ENCODE results near the gene FOXO1.

Gene FOXO1

DNA sequence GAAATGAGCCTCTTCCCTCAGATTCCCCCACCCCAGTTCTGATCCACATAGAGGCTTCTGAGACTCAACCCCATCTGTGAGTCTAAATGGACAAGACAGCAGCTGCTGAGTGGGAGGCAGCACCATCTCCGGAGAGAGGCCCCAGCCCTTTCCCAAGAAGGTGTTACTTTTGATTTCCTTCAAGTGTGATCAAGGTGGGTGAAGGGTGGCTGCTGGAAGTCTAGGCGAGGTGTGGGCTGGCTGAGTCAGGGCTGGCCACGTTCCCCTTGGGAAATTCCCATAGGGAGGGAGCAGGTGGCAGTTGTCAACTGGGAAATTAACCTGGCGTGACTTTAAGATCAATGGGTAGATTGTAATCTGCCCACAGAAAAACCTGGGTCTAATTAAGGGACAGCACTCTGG, 148.0 kb downstream of the FOXO1 start:
- no peaks in the 10 kb centered on the region for H3K9me3 ChIP-seq (ENCODE audit: control insufficient read depth, low read length)
- H2AK5ac ChIP-seq (ENCODE audit: low read length, severe bottlenecking) = no peak overlapping the region
- H2AFZ ChIP-seq (ENCODE audit: low read depth, low read length) = no peak overlapping the region
- H3K4me1 ChIP-seq (ENCODE audit: control insufficient read depth, insufficient read depth, low read depth, low read length) = no peaks in the 10 kb centered on the region
- peak overlapping the region; percentile 8 for H2BK15ac ChIP-seq (ENCODE audit: low read depth, poor library complexity, severe bottlenecking)
- no peak overlapping the region for H2BK120ac ChIP-seq (ENCODE audit: low read depth, low read length)
- no peak overlapping the region for H3K18ac ChIP-seq (ENCODE audit: low read depth in 1 of 2, low read length in 2 of 2)
- no peak overlapping the region for H2BK12ac ChIP-seq (ENCODE audit: low read length in 2 of 2)
- no peak overlapping the region for H3K27ac ChIP-seq (ENCODE audit: low read length, poor library complexity, severe bottlenecking)
- H3K23ac ChIP-seq (ENCODE audit: low read length in 2 of 2) = no peak overlapping the region
- no peaks in the 10 kb centered on the region for H3K79me1 ChIP-seq (replicated peaks; ENCODE audit: low read length, poor library complexity, severe bottlenecking)
- H3K4ac ChIP-seq (ENCODE audit: low read depth in 1 of 2, low read length in 2 of 2) = no peak overlapping the region
- no peak overlapping the region for H3K4me3 ChIP-seq (ENCODE audit: insufficient read depth in 1 of 2, low read depth in 1 of 2, low read length in 2 of 2)
- peaks cover 0 to 5% of the 10 kb centered on the region in 2 experiments for H3K27me3 ChIP-seq (ENCODE audit: control insufficient read depth in 1 of 2, insufficient read depth in 1 of 2, low read length in 2 of 2)
- H3K36me3 ChIP-seq (ENCODE audit: control insufficient read depth in 1 of 2, insufficient read depth in 2 of 2, low read depth in 1 of 2, low read length in 2 of 2) = no peaks in the 10 kb centered on the region
- no peak overlapping the region for H2BK5ac ChIP-seq (ENCODE audit: low read depth, low read length, poor library complexity, severe bottlenecking)
- no peak overlapping the region for H3K4me2 ChIP-seq (ENCODE audit: low read length, poor library complexity, severe bottlenecking)
- H3K14ac ChIP-seq (ENCODE audit: low read length in 2 of 2) = no peak overlapping the region
- H3K9ac ChIP-seq (ENCODE audit: low read length) = no peak overlapping the region
- H4K8ac ChIP-seq (ENCODE audit: low read length) = no peak overlapping the region
- H4K91ac ChIP-seq (ENCODE audit: low read length) = no peak overlapping the region
- DNase-seq = no peak
- 54% methylated on average over 4 of the region's 4 CpGs for WGBS

DNA sequence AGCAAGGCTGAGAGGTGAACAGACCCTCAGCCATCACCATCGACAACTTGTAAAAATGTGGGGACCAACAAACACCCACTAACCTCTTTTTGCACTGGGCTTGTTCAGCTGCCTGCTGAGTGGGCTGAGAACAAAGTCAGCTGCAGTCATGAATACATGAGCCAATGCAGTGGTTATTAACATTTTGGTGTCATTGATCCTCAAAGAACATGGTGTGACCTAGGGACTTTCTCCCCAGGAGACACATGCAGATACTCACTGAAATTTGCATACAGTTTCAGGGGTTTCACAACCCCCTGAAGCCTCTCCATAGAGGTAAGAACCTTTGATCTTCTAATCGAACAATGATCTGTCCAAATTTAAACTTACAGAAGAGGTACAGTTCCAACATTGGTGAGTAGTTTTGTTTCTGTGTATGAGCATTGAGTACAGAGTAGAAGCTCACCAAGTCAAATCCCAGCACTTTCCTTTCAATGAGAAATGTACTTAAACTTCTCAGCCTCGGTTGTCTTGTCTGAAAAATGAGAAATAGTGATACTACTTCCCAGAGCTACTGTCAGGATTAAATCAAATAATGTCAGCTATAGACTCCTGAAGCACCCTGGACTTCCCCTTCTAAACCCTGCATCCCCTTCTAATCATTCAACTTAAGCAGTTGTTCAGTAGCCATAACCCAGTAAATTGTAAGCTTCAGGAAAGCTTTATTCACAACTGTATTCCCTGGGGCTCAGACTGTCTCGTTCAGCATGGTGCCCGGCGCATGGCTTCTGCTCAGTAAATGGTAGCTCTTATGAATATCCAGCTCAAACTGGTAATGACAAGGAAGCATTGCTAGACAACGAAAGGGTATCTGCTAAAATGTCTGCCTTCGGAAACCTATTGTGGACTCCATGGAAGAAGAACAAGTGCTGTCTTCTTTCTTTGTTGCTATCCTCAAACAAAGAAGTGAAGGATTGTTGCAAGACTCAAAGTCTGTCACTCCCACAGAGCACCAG, 148.7 kb downstream of the FOXO1 start:
- no peak overlapping the region for H3K9ac ChIP-seq (ENCODE audit: low read length)
- H3K79me1 ChIP-seq (replicated peaks; ENCODE audit: low read length, poor library complexity, severe bottlenecking) = no peaks in the 10 kb centered on the region
- WGBS = 90% methylated on average over 7 of the region's 8 CpGs
- no peak overlapping the region for H3K4me2 ChIP-seq (ENCODE audit: low read length, poor library complexity, severe bottlenecking)
- H2BK120ac ChIP-seq (ENCODE audit: low read depth, low read length) = no peak overlapping the region
- no peak overlapping the region for H3K27ac ChIP-seq (ENCODE audit: low read length, poor library complexity, severe bottlenecking)
- H3K27me3 ChIP-seq (ENCODE audit: control insufficient read depth in 1 of 2, insufficient read depth in 1 of 2, low read length in 2 of 2) = peaks cover 0 to 5% of the 10 kb centered on the region in 2 experiments
- H2BK12ac ChIP-seq (ENCODE audit: low read length in 2 of 2) = no peak overlapping the region
- H4K91ac ChIP-seq (ENCODE audit: low read length) = no peak overlapping the region
- H3K4me1 ChIP-seq (ENCODE audit: control insufficient read depth, insufficient read depth, low read depth, low read length) = no peaks in the 10 kb centered on the region
- H3K36me3 ChIP-seq (ENCODE audit: control insufficient read depth in 1 of 2, insufficient read depth in 2 of 2, low read depth in 1 of 2, low read length in 2 of 2) = no peaks in the 10 kb centered on the region
- no peak overlapping the region for H3K14ac ChIP-seq (ENCODE audit: low read length in 2 of 2)
- no peak overlapping the region for H2BK5ac ChIP-seq (ENCODE audit: low read depth, low read length, poor library complexity, severe bottlenecking)
- no peak for DNase-seq
- no peaks in the 10 kb centered on the region for H3K9me3 ChIP-seq (ENCODE audit: control insufficient read depth, low read length)
- H2AFZ ChIP-seq (ENCODE audit: low read depth, low read length) = no peak overlapping the region
- no peak overlapping the region for H2BK15ac ChIP-seq (ENCODE audit: low read depth, poor library complexity, severe bottlenecking)
- no peak overlapping the region for H3K23ac ChIP-seq (ENCODE audit: low read length in 2 of 2)
- H4K8ac ChIP-seq (ENCODE audit: low read length) = no peak overlapping the region
- H3K18ac ChIP-seq (ENCODE audit: low read depth in 1 of 2, low read length in 2 of 2) = no peak overlapping the region
- no peak overlapping the region for H3K4ac ChIP-seq (ENCODE audit: low read depth in 1 of 2, low read length in 2 of 2)
- H3K4me3 ChIP-seq (ENCODE audit: insufficient read depth in 1 of 2, low read depth in 1 of 2, low read length in 2 of 2) = no peak overlapping the region
- H2AK5ac ChIP-seq (ENCODE audit: low read length, severe bottlenecking) = no peak overlapping the region

DNA sequence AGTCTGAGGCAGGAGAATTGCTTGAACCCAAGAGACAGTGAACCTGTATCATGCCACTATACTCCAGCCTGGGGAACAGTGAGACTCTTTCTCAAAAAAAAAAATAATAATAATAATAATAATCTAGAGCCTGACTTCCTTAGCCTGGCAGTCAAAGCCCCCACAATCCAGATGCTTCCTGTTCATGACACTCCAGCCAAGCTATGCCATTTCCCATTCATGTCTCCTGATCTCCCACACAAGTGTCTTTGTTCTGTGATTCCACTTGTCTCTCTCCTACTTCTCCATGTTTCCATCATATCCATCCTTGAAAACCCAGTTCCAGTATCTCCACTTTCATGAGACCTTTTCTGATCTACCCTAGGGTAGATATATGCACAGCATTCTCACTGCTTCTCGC, 150.7 kb downstream of the FOXO1 start:
- 86% methylated on average over 1 of the region's 1 CpG for WGBS
- no peak overlapping the region for H2AFZ ChIP-seq (ENCODE audit: low read depth, low read length)
- H2BK15ac ChIP-seq (ENCODE audit: low read depth, poor library complexity, severe bottlenecking) = no peak overlapping the region
- H2BK120ac ChIP-seq (ENCODE audit: low read depth, low read length) = no peak overlapping the region
- H3K18ac ChIP-seq (ENCODE audit: low read depth in 1 of 2, low read length in 2 of 2) = no peak overlapping the region
- no peak overlapping the region for H4K8ac ChIP-seq (ENCODE audit: low read length)
- no peak overlapping the region for H2BK5ac ChIP-seq (ENCODE audit: low read depth, low read length, poor library complexity, severe bottlenecking)
- no peak overlapping the region for H3K9ac ChIP-seq (ENCODE audit: low read length)
- H3K27ac ChIP-seq (ENCODE audit: low read length, poor library complexity, severe bottlenecking) = no peak overlapping the region
- no peaks in the 10 kb centered on the region for H3K36me3 ChIP-seq (ENCODE audit: control insufficient read depth in 1 of 2, insufficient read depth in 2 of 2, low read depth in 1 of 2, low read length in 2 of 2)
- H3K23ac ChIP-seq (ENCODE audit: low read length in 2 of 2) = no peak overlapping the region
- no peak overlapping the region for H3K4me2 ChIP-seq (ENCODE audit: low read length, poor library complexity, severe bottlenecking)
- no peaks in the 10 kb centered on the region for H3K4me1 ChIP-seq (ENCODE audit: control insufficient read depth, insufficient read depth, low read depth, low read length)
- no peak overlapping the region for H2AK5ac ChIP-seq (ENCODE audit: low read length, severe bottlenecking)
- no peak overlapping the region for H3K14ac ChIP-seq (ENCODE audit: low read length in 2 of 2)
- H3K9me3 ChIP-seq (ENCODE audit: control insufficient read depth, low read length) = no peaks in the 10 kb centered on the region
- H3K4ac ChIP-seq (ENCODE audit: low read depth in 1 of 2, low read length in 2 of 2) = no peak overlapping the region
- H3K27me3 ChIP-seq (ENCODE audit: control insufficient read depth in 1 of 2, insufficient read depth in 1 of 2, low read length in 2 of 2) = peaks cover 0 to 5% of the 10 kb centered on the region in 2 experiments
- H2BK12ac ChIP-seq (ENCODE audit: low read length in 2 of 2) = no peak overlapping the region
- H3K4me3 ChIP-seq (ENCODE audit: insufficient read depth in 1 of 2, low read depth in 1 of 2, low read length in 2 of 2) = no peak overlapping the region
- DNase-seq = no peak
- H4K91ac ChIP-seq (ENCODE audit: low read length) = no peak overlapping the region
- H3K79me1 ChIP-seq (replicated peaks; ENCODE audit: low read length, poor library complexity, severe bottlenecking) = no peaks in the 10 kb centered on the region

DNA sequence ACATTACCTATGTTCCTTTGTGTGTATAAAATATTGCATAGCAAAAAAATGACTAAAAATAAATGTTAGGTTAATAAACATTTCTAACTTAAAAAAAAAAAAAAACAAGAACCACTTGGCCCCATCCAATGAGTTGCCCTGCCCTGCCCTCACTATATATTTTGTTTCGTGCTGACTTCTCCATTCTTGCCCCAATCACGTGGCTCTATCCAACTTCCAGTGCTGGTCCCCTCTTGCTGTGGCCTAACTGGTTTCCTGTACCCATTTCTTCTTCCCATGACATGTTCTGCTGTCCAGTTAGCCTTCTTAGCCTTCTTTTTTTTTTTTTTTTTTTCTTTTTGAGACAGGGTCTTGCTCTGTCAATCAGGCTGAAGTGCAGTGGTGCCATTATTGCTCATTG, 151.6 kb downstream of the FOXO1 start:
- no peak overlapping the region for H3K4me3 ChIP-seq (ENCODE audit: insufficient read depth in 1 of 2, low read depth in 1 of 2, low read length in 2 of 2)
- H3K18ac ChIP-seq (ENCODE audit: low read depth in 1 of 2, low read length in 2 of 2) = no peak overlapping the region
- H2BK120ac ChIP-seq (ENCODE audit: low read depth, low read length) = no peak overlapping the region
- no peaks in the 10 kb centered on the region for H3K4me1 ChIP-seq (ENCODE audit: control insufficient read depth, insufficient read depth, low read depth, low read length)
- H3K79me1 ChIP-seq (replicated peaks; ENCODE audit: low read length, poor library complexity, severe bottlenecking) = no peaks in the 10 kb centered on the region
- no peak overlapping the region for H2BK15ac ChIP-seq (ENCODE audit: low read depth, poor library complexity, severe bottlenecking)
- H4K8ac ChIP-seq (ENCODE audit: low read length) = no peak overlapping the region
- DNase-seq = no peak
- H2BK5ac ChIP-seq (ENCODE audit: low read depth, low read length, poor library complexity, severe bottlenecking) = no peak overlapping the region
- no peak overlapping the region for H2AFZ ChIP-seq (ENCODE audit: low read depth, low read length)
- H3K27me3 ChIP-seq (ENCODE audit: control insufficient read depth in 1 of 2, insufficient read depth in 1 of 2, low read length in 2 of 2) = peaks cover 0 to 5% of the 10 kb centered on the region in 2 experiments
- no peak overlapping the region for H3K9ac ChIP-seq (ENCODE audit: low read length)
- no peak overlapping the region for H3K27ac ChIP-seq (ENCODE audit: low read length, poor library complexity, severe bottlenecking)
- H3K14ac ChIP-seq (ENCODE audit: low read length in 2 of 2) = no peak overlapping the region
- no peaks in the 10 kb centered on the region for H3K9me3 ChIP-seq (ENCODE audit: control insufficient read depth, low read length)
- no peak overlapping the region for H3K4ac ChIP-seq (ENCODE audit: low read depth in 1 of 2, low read length in 2 of 2)
- no peak overlapping the region for H3K4me2 ChIP-seq (ENCODE audit: low read length, poor library complexity, severe bottlenecking)
- H2BK12ac ChIP-seq (ENCODE audit: low read length in 2 of 2) = no peak overlapping the region
- H3K23ac ChIP-seq (ENCODE audit: low read length in 2 of 2) = no peak overlapping the region
- no peak overlapping the region for H4K91ac ChIP-seq (ENCODE audit: low read length)
- H3K36me3 ChIP-seq (ENCODE audit: control insufficient read depth in 1 of 2, insufficient read depth in 2 of 2, low read depth in 1 of 2, low read length in 2 of 2) = no peaks in the 10 kb centered on the region
- 80% methylated on average over 2 of the region's 2 CpGs for WGBS
- no peak overlapping the region for H2AK5ac ChIP-seq (ENCODE audit: low read length, severe bottlenecking)

Measured in mesenchymal stem cell (in vitro differentiated cells and primary cell).